ENCODE data around the gene PPP2R2C.

DNA sequence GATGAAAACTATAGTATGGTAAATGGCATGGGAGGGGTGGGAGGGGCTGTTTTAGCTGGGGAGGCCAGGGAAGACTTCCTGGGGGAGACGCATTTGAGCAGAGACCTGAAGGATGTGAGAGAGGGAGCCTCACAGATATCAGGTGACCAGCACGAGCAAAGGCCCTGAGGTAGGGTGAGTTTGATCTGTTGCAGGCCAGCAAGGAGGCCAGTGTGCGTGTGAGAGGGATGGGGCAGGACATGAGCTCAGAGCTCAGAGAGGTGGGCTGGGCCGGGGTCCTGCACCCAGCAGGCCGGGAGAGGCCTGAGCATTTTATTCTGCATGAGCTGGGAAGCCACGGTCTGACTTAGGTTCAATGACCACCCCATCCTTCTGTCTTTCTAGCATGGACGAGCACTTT lies 80.0 kb downstream of the PPP2R2C start:
- TF ChIP-seq EZH2 (IDR thresholded peaks at IDR 0.05; ENCODE audit: insufficient read depth, poor library complexity, severe bottlenecking) (no peak), EZH2phosphoT487 (IDR thresholded peaks at IDR 0.05; ENCODE audit: insufficient read depth, low read depth) (no peak)
